ENCODE data around the gene SCAMP5. TPM values are rescaled to one million over a fixed set of nuclear protein-coding genes. Genes with fewer than 3 reads are reported as not detected.

Gene SCAMP5
- total RNA-seq, 2 experiments from 2014 or later, result 2.0 to 3.0 TPM

- ChIA-PET POLR2A (no interaction called here), CTCF (interaction anchor here (1.2 to 3.6 kb wide), 4 partner anchors 9 to 190 kb away, joined by 3 to 14 read pairs (median 6); no protein-coding TSS in a partner anchor)
- Mint-ChIP-seq H3K27me3 (peaks cover 38% of the 10 kb centered on the region), H3K4me1 (peaks cover 48% of the 10 kb centered on the region), H3K4me3 (no peak overlapping the region), H3K9me3 (no peaks in the 10 kb centered on the region), H3K36me3 (ENCODE audit: low read depth) (no peaks in the 10 kb centered on the region), H3K27ac (peak overlapping the region; percentile 39)
- DNase-seq, result no peak
These were observed 35.8 kb upstream of the SCAMP5 start for GRCh38 chr15:74959586-74959939.

- no peak for DNase-seq
- Mint-ChIP-seq H3K27me3 (peaks cover 39% of the 10 kb centered on the region), H3K27ac (no peak overlapping the region), H3K4me1 (peaks cover 45% of the 10 kb centered on the region), H3K36me3 (ENCODE audit: low read depth) (no peaks in the 10 kb centered on the region), H3K4me3 (no peak overlapping the region), H3K9me3 (no peaks in the 10 kb centered on the region)
- POLR2A ChIA-PET, result no interaction called here
- CTCF ChIA-PET, result interaction anchor here (1.2 to 3.6 kb wide), 4 partner anchors 10 to 190 kb away, joined by 3 to 14 read pairs (median 6); no protein-coding TSS in a partner anchor
These were observed 35.1 kb upstream of the SCAMP5 start for GRCh38 chr15:74960286-74960685.

GRCh38 chr15:74960995-74961588 lies 34.3 kb upstream of the SCAMP5 start:
- peaks cover 39% of the 10 kb centered on the region for H3K27me3 Mint-ChIP-seq
- CTCF ChIA-PET, result interaction anchor here (0.8 to 3.6 kb wide), 4 partner anchors 18 to 191 kb away, joined by 3 to 14 read pairs (median 4); no protein-coding TSS in a partner anchor

GRCh38 chr15:74961616-74962015 lies 33.7 kb upstream of the SCAMP5 start:
- peaks cover 36% of the 10 kb centered on the region for H3K4me1 Mint-ChIP-seq
- ChIA-PET CTCF (interaction anchor here (0.8 to 3.6 kb wide), 4 partner anchors 18 to 192 kb away, joined by 3 to 14 read pairs (median 4); no protein-coding TSS in a partner anchor), POLR2A (no interaction called here)
- H3K27me3 Mint-ChIP-seq, result peaks cover 39% of the 10 kb centered on the region
- H3K27ac Mint-ChIP-seq, result no peak overlapping the region
- no peak overlapping the region for H3K4me3 Mint-ChIP-seq
- H3K9me3 Mint-ChIP-seq, result no peaks in the 10 kb centered on the region
- H3K36me3 Mint-ChIP-seq (ENCODE audit: low read depth), result no peaks in the 10 kb centered on the region
- DNase-seq, result no peak

More at GRCh38 chr15:74960995-74961588, 34.3 kb upstream of the SCAMP5 start:
- Mint-ChIP-seq H3K4me3 (no peak overlapping the region), H3K27ac (no peak overlapping the region), H3K36me3 (ENCODE audit: low read depth) (no peaks in the 10 kb centered on the region), H3K4me1 (peaks cover 37% of the 10 kb centered on the region), H3K9me3 (no peaks in the 10 kb centered on the region)
- no peak for DNase-seq
- POLR2A ChIA-PET, result no interaction called here

- ChIA-PET POLR2A (no interaction called here), CTCF (interaction anchor here (0.7 to 3.6 kb wide), 5 partner anchors 17 to 489 kb away, joined by 3 to 14 read pairs (median 4); partner anchors contain the start of gene SIN3A)
- no peak overlapping the region for H3K27ac Mint-ChIP-seq
- peaks cover 39% of the 10 kb centered on the region for H3K27me3 Mint-ChIP-seq
- H3K36me3 Mint-ChIP-seq (ENCODE audit: low read depth), result no peaks in the 10 kb centered on the region
- no peak overlapping the region for H3K4me3 Mint-ChIP-seq
- H3K9me3 Mint-ChIP-seq, result no peaks in the 10 kb centered on the region
- no peak for DNase-seq
- H3K4me1 Mint-ChIP-seq, result peaks cover 35% of the 10 kb centered on the region
These were observed 33.1 kb upstream of the SCAMP5 start for GRCh38 chr15:74962219-74962618.

- ChIA-PET CTCF (interaction anchor here (0.7 to 3.6 kb wide), 4 partner anchors 17 to 489 kb away, joined by 3 to 14 read pairs (median 4); partner anchors contain the start of gene SIN3A), POLR2A (no interaction called here)
- Mint-ChIP-seq H3K27me3 (peaks cover 35% of the 10 kb centered on the region), H3K27ac (no peak overlapping the region), H3K4me1 (peaks cover 31% of the 10 kb centered on the region), H3K4me3 (no peak overlapping the region), H3K9me3 (no peaks in the 10 kb centered on the region), H3K36me3 (ENCODE audit: low read depth) (no peaks in the 10 kb centered on the region)
- DNase-seq, result no peak
These were observed 32.7 kb upstream of the SCAMP5 start for GRCh38 chr15:74962671-74963070.

- Mint-ChIP-seq H3K4me3 (no peak overlapping the region), H3K36me3 (ENCODE audit: low read depth) (no peaks in the 10 kb centered on the region), H3K27ac (no peak overlapping the region), H3K9me3 (no peaks in the 10 kb centered on the region), H3K4me1 (peaks cover 27% of the 10 kb centered on the region), H3K27me3 (peaks cover 29% of the 10 kb centered on the region)
- no peak for DNase-seq
- POLR2A ChIA-PET, result no interaction called here
- CTCF ChIA-PET, result interaction anchor here (1.1 to 1.3 kb wide), 2 partner anchors 13 to 192 kb away, joined by 4 read pairs; no protein-coding TSS in a partner anchor
These were observed 32.1 kb upstream of the SCAMP5 start for GRCh38 chr15:74963213-74963612.

- DNase-seq, result no peak
- Mint-ChIP-seq H3K9me3 (no peaks in the 10 kb centered on the region), H3K4me1 (peaks cover 14% of the 10 kb centered on the region), H3K27me3 (peaks cover 14% of the 10 kb centered on the region), H3K27ac (no peak overlapping the region), H3K4me3 (no peak overlapping the region), H3K36me3 (ENCODE audit: low read depth) (no peaks in the 10 kb centered on the region)
- ChIA-PET POLR2A (no interaction called here), CTCF (no interaction called here)
These were observed 30.6 kb upstream of the SCAMP5 start for GRCh38 chr15:74964794-74965193.

- CTCF ChIA-PET, result interaction anchor here (1.2 kb wide), 1 partner anchor 19 kb away, joined by 3 read pairs; no protein-coding TSS in a partner anchor
- H3K27ac Mint-ChIP-seq, result no peak overlapping the region
- H3K4me3 Mint-ChIP-seq, result no peak overlapping the region
- no peaks in the 10 kb centered on the region for H3K9me3 Mint-ChIP-seq
- no peak for DNase-seq
- no peaks in the 10 kb centered on the region for H3K36me3 Mint-ChIP-seq (ENCODE audit: low read depth)
- peaks cover 2% of the 10 kb centered on the region for H3K4me1 Mint-ChIP-seq
- POLR2A ChIA-PET, result no interaction called here
- peaks cover 3% of the 10 kb centered on the region for H3K27me3 Mint-ChIP-seq
These were observed 27.7 kb upstream of the SCAMP5 start for GRCh38 chr15:74967670-74968069.

- Mint-ChIP-seq H3K4me1 (peaks cover 11% of the 10 kb centered on the region), H3K27me3 (peaks cover 7% of the 10 kb centered on the region), H3K9me3 (no peaks in the 10 kb centered on the region), H3K4me3 (no peak overlapping the region), H3K36me3 (ENCODE audit: low read depth) (no peaks in the 10 kb centered on the region), H3K27ac (no peak overlapping the region)
- ChIA-PET POLR2A (no interaction called here), CTCF (interaction anchor here (0.6 to 1.0 kb wide), 3 partner anchors 23 to 758 kb away, joined by 3 to 4 read pairs (median 3); no protein-coding TSS in a partner anchor)
- DNase-seq, result no peak
These were observed 19.2 kb upstream of the SCAMP5 start for GRCh38 chr15:74976159-74976558.

- H3K27ac Mint-ChIP-seq, result no peak overlapping the region
- no peak for DNase-seq
- no peaks in the 10 kb centered on the region for H3K36me3 Mint-ChIP-seq (ENCODE audit: low read depth)
- no peaks in the 10 kb centered on the region for H3K9me3 Mint-ChIP-seq
- peaks cover 11% of the 10 kb centered on the region for H3K4me1 Mint-ChIP-seq
- POLR2A ChIA-PET, result no interaction called here
- H3K27me3 Mint-ChIP-seq, result peaks cover 7% of the 10 kb centered on the region
- H3K4me3 Mint-ChIP-seq, result no peak overlapping the region
- CTCF ChIA-PET, result no interaction called here
These were observed 17.8 kb upstream of the SCAMP5 start for GRCh38 chr15:74977599-74977998.

- POLR2A ChIA-PET, result no interaction called here
- CTCF ChIA-PET, result interaction anchor here (0.9 to 1.4 kb wide), 6 partner anchors 10 to 179 kb away, joined by 3 to 4 read pairs (median 3); partner anchors contain the start of gene SCAMP5
- H3K27ac Mint-ChIP-seq, result no peak overlapping the region
These were observed 17.3 kb upstream of the SCAMP5 start for GRCh38 chr15:74978077-74978476.

GRCh38 chr15:74978503-74978902 lies 16.9 kb upstream of the SCAMP5 start:
- peaks cover 12% of the 10 kb centered on the region for H3K4me1 Mint-ChIP-seq
- peaks cover 2% of the 10 kb centered on the region for H3K27me3 Mint-ChIP-seq
- H3K4me3 Mint-ChIP-seq, result no peak overlapping the region
- H3K9me3 Mint-ChIP-seq, result no peaks in the 10 kb centered on the region
- H3K27ac Mint-ChIP-seq, result no peak overlapping the region
- ChIA-PET POLR2A (no interaction called here), CTCF (interaction anchor here (0.9 to 1.8 kb wide), 7 partner anchors 10 to 179 kb away, joined by 3 to 4 read pairs (median 3); partner anchors contain the start of gene SCAMP5)
- H3K36me3 Mint-ChIP-seq (ENCODE audit: low read depth), result no peaks in the 10 kb centered on the region
- DNase-seq, result peak; percentile 62

More at GRCh38 chr15:74978077-74978476, 17.3 kb upstream of the SCAMP5 start:
- Mint-ChIP-seq H3K9me3 (no peaks in the 10 kb centered on the region), H3K27me3 (peaks cover 2% of the 10 kb centered on the region), H3K4me1 (peaks cover 11% of the 10 kb centered on the region), H3K4me3 (no peak overlapping the region), H3K36me3 (ENCODE audit: low read depth) (no peaks in the 10 kb centered on the region)
- DNase-seq, result no peak

Data from activated CD4-positive, alpha-beta T cell treated with anti-CD3 and anti-CD28 coated beads, Interleukin-2, amount 10 ng/mL, durations not matched to agents 7 days and 5 days (primary cell).